IPS DF 19.7 (cell line): ENCODE measurements around the gene DOCK3.
"Not testable (repeated sequence)": the region's sequence is repeated elsewhere in the genome, so short reads cannot be mapped to it uniquely, and the experiment has no call there.

Experiments
- DNase-seq: peaks from one replicate; pipeline ENCODE4 v3.0.0-alpha.2; 2013; ENCODE audit warnings: low read depth, low spot score

Gene DOCK3

GRCh38 chr3:51199296-51199695 is 524.6 kb downstream of the DOCK3 start:
- DNase-seq = not testable (repeated sequence)

DNA sequence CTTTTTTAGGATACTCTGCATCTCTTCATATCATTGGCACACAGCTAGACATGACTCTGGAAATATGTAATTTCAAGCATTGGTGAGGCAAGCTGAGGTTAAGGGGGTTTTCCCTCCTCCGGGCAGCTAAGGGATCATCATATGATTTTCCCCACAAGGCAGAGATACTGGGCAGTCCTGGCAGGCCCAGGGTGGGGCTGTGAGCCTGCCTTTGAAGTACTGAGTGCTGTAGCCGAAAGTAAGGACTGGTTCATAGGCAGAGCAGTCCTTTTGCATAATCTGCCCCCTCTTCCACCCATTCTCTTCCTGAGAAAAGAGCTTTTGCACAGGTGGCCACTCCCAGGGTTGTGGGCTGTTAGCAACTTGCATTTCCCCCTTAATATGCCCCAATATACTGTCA is 541.6 kb downstream of the DOCK3 start:
- no peak for DNase-seq

GRCh38 chr3:51221959-51222358 is 547.2 kb downstream of the DOCK3 start:
- no peak for DNase-seq

DNA sequence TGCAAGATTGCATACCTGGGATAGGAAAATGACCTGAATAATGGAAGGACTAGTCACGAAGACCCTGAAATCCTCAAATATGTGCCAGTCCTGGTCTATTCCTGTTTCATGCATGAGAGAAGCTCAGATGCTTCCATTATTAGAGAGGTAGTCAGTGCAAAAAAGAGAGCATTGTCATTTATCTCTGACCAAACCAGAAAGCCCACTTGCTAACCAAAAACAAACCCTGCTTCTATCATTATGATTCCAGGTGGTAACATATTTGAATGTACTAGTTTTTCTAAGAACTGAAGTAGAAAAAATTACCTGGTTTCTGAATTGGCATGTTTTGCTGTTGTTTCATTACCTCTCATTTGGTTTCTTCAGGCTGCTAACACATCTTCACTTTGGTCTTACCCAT is 549.6 kb downstream of the DOCK3 start:
- DNase-seq = no peak

DNA sequence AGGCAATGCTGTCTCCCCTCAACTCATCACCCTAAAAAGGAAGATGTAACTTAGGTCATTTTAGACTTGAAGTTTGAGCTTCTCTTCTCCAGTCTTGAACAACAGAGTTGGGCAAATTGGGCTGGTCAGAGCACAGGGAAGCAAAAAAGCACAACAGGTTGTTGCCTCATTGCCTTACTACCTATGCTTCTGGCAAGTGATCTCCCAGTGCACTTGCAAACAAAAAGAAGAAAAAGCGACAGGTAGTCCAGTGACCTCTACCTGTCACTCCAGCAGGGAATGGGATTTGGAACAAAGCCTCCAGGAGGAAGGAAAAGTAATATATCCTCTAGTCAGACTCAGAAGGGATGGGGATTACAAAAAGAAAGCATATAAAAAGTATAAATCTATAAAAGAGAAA is 550.1 kb downstream of the DOCK3 start:
- DNase-seq = no peak

GRCh38 chr3:51242939-51243338 is 568.2 kb downstream of the DOCK3 start:
- no peak for DNase-seq

DNA sequence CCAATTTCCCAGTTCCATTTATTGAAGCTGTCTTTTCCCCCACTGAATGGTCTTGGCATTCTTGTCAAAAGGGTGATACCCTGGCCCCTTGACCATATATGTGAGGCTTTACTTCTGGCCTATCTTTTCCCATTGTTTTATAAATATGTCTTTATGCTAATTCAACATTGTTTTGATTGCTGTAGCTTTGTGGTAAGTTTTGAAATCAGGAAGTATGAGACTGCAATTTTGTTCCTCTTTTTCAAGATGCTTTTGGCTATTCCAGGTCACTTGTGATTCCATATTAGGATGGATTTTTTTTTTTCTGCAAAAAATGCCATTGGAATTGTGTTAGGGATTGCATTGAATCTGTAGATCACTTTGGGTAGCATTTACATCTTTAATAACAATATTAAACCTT is 569.2 kb downstream of the DOCK3 start:
- DNase-seq = no peak

GRCh38 chr3:51245867-51246266 is 571.1 kb downstream of the DOCK3 start:
- DNase-seq = no peak

GRCh38 chr3:51257870-51258269 is 583.1 kb downstream of the DOCK3 start:
- DNase-seq = no peak

DNA sequence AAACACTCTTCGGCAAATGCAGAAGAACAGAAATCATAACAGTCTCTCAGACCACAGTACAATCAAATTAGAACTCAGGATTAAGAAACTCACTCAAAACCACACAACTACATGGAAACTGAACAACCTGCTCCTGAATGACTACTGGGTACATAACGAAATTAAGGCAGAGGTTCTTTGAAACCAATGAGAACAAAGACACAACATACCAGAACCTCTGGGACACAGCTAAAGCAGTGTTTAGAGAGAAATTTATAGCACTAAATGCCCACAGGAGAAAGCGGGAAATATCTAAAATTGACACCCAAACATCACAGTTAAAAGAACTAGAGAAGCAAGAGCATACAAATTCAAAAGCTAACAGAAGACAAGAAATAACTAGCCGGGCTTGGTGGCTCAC is 589.4 kb downstream of the DOCK3 start:
- not testable (repeated sequence) for DNase-seq

DNA sequence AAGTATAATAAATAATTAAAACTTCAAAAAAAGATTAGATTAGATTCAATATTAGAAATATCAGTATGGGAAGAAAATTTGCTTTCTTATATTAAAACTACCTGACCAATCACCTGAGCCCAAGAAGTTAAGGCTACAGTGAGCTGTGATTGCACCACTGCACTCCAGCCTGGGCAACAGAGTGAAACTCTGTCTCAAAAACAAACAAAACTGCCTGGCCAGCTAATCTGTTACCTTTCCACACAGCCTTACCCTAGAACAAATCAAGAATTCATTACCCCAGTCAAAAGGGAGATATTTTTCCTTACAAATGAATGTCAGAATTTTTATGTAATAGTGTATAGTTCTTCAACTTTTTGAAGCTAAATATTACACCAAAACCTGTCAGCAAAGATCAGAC is 593.4 kb downstream of the DOCK3 start:
- DNase-seq = no peak

GRCh38 chr3:51269466-51269865 is 594.7 kb downstream of the DOCK3 start:
- DNase-seq = no peak

- no peak for DNase-seq
Observed at GRCh38 chr3:51270559-51270958, 595.8 kb downstream of the DOCK3 start.

DNA sequence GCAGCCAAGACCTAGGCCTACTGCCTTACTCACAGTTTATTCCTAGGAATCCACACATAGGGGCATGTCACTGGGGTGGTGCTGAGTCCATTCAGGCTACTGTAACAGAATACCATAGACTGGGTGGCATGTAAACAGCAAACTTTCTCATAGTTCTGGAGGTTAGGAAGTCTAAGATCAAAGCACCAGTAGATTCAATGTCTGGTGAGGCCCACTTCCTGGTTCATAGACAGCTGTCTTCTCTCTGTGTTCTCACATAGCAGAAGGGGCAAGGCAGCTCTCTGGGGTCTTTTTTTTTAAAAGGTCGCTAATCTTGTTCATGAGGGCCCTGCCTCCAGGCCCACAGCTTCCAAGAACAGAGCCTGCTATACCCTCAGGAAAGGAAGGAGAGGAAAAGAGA is 596.4 kb downstream of the DOCK3 start:
- no peak for DNase-seq

DNA sequence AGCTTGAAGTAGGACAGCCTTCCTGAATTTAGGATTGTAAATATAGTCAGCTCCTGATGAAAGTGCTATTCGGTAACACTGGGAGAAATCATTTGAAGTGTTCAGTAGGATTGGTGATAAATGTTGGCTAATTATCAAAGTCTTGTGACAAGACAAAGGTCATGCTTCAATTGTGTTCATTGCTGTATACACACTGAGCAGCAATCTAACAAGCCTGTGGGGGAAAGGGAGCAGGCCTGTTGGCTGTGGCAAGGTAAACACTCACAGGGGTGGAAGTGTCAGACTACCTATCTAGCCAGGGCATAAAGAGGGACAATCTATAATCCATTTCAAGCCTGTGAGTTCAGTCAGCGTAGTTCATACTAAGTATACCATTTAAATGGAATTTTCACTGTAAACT is 599.3 kb downstream of the DOCK3 start:
- no peak for DNase-seq

DNA sequence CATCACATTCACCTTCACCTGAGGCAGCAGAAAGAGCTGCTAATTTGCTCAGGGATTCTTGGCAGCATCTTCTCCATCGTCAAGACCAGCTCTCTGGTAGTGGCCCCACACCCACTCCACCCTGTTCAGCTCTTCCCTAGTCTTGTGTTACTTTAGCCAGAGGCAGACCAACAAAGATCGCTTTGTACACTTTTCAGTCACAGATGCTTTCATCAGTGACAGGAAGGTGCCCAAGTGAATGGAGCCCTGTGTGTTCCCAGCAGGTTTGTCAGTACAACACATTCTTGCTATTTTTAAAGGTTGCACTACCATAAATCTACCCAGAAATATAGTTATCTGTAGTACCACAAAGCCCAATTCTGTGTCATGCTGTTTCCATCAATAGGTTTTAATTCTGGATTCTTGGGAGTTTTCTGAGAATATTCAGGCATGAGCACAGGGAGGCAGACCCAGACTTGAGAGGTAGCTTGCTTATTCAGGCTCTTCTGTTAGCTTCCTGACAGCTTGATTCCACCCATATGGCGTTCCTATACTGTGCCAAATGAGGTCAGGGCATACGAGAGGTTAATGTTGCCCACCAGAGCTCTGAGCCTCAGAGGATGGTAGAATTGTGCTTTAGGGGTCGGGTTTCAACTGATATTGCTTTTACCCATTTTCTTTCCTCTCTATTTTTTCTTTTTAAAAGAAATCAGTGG is 600.5 kb downstream of the DOCK3 start:
- DNase-seq = no peak

GRCh38 chr3:51276046-51276445 is 601.3 kb downstream of the DOCK3 start:
- no peak for DNase-seq

- no peak for DNase-seq
Observed at GRCh38 chr3:51279448-51279847, 604.7 kb downstream of the DOCK3 start.

GRCh38 chr3:51280176-51280575 is 605.4 kb downstream of the DOCK3 start:
- DNase-seq = no peak

GRCh38 chr3:51282931-51283330 is 608.2 kb downstream of the DOCK3 start:
- DNase-seq = no peak

GRCh38 chr3:51283421-51283820 is 608.7 kb downstream of the DOCK3 start:
- no peak for DNase-seq

DNA sequence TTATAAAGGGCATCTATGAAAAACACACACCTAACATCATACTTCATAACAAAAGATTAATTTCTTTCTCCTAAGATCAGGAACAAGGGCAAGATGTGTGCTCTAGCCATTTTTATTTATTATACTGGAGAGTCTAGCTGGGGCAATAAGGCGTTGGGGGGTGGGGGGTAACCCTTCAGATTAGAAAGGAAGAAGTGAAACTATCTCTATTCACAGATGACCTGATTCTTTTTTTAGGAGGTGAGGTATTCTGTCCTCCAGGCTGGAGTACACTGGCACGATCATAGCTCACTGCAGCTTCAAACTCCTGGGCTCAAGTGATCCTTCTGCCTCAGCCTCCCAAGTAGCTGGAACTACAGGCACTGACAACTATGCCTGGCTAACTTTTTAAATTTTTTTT is 620.9 kb downstream of the DOCK3 start:
- DNase-seq = no peak

DNA sequence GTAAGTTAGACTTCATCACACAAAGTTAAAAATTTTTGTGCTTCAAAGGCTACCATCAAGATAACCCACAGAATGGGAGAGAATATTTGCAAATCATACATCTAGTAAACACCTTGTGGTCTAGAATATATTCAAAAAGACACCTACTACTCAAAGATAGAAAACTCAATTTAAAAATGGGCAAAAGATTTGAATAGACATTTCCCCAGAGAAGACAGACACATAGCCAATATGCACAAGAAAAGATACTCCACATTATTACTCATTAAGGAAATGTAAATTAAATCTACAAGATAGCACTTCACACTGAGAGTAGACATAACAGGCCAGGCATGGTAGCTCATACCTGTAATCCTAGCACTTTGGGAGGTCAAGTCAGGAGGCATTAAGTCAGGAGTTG is 622.6 kb downstream of the DOCK3 start:
- no peak for DNase-seq

DNA sequence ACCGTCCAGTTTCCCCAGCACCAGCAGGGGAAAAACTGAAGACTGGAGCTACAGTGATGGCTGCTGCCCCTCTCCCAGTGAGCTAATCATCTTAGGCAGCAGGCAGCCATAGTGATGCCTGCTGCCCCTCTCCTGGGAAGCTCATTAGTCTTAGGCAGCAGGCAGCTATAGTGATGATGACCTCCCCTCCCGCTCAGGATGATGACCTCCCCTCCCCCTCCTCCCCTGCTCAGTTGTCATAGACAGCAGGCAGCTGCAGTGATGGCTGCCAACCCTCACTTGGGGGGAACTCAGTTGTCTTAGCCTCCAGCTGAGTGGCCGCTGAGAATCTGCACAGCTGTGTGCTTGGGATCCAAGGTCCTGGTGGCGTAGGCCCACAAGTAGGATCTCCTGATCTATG is 629.5 kb downstream of the DOCK3 start:
- DNase-seq = no peak
